GM19372 (cell line): ENCODE data around the gene DCLK1.

Experiments used
- ATAC-seq: cut with Tn5 transposase; IDR thresholded peaks from one replicate; pipeline ENCODE4 v1.9.1; 2021; ENCODE audit warnings: mild to moderate bottlenecking, low read depth, moderate library complexity; ENCODE audit not compliant: unreplicated experiment

The DCLK1 gene

GRCh38 chr13:36057041-36057440 is 74.1 kb downstream of the DCLK1 start:
- ATAC-seq, result no peak

DNA sequence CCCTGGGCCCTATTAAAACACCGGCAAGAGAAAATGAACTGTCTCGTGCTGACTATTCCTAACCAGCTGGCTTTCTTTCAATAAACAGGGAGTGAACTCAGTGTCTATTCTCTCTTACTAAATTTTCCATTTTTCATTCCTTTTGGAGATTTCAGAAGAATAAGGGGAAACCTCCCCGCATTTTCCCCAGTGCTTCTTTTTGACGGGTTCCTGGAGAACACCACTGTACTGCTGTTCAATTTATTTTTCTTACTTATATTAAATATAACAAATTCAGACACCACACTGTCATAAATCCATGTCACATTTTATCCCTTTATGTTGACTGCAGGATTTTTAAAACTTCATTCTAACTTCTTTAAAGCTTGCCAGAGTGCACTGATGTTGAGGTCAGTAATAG is 75.8 kb downstream of the DCLK1 start:
- no peak for ATAC-seq

GRCh38 chr13:36054041-36054440 is 77.1 kb downstream of the DCLK1 start:
- ATAC-seq, result no peak

DNA sequence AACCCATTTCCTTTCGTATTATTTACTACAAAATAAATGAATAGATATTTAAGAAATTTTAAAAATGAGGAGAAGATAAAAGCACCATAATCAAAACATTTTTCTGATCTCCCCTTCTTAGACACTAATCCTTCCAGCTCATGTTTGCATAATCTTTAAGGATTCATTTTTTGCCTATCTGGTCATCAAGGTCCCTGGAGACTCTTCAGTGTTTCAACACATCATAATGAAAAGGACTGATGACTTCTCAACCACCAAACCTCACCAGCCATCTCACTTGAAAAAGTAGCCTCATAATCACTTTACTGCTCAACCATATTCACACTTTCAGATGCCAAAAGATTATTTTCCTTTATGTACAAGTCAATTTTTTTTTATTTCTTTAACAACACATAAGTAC is 80.1 kb downstream of the DCLK1 start:
- ATAC-seq, result no peak

DNA sequence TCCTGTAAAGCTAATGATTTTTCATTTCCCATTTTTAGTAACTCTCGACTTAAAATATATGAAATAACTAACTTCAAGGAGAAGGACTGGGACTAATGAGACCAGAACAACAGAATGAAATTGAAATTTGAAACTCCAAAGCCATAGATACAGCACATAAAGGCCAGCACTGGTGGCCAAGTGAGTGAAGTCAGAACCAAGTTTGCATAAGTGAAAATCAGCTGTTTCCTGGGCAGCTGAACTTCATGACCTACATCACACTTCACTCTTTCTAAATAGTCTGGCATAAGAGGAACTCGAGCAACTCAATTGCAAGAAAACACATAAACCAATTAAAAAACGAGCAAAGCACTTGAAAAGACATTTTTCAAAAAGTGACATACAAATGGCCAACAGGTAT is 84.5 kb downstream of the DCLK1 start:
- no peak for ATAC-seq

DNA sequence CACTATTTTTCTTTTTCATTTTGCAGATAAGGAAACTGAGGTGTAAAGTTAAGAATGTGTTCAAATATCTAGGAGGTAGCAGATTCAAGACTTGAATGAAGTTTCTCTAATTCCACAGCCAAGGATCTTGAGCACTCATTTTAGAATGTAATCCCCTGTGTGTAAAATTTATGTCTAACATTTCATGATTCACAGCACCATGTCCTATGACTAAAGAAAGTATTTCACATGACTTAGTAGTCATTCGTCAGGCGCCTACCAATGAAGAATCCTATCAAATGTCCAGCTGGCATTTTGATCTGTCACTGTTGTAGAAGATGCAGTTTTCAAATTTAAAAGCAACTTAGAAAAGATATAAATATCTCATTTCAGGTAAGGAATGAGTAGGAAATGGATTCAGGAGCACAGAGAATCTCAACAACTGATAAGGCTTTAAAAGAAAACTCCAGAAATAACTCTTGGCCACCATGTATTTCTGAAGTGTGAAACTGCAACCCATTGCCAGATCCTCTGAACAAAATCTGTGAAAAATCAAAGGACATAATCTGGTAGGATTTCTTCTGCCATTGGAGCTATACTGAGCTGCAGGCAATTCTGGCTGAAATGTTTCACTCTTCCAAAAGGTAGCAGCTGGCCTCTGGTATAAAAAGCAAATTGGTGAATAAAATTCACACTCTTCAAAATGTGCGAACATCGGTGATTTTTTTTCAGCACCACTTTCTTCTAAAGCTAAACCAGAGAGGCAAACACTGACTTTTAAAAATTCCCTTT is 92.2 kb downstream of the DCLK1 start:
- no peak for ATAC-seq

GRCh38 chr13:36033035-36033434 is 98.1 kb downstream of the DCLK1 start:
- no peak for ATAC-seq

- ATAC-seq, result no peak
These were observed 99.7 kb downstream of the DCLK1 start for GRCh38 chr13:36031490-36031889.

DNA sequence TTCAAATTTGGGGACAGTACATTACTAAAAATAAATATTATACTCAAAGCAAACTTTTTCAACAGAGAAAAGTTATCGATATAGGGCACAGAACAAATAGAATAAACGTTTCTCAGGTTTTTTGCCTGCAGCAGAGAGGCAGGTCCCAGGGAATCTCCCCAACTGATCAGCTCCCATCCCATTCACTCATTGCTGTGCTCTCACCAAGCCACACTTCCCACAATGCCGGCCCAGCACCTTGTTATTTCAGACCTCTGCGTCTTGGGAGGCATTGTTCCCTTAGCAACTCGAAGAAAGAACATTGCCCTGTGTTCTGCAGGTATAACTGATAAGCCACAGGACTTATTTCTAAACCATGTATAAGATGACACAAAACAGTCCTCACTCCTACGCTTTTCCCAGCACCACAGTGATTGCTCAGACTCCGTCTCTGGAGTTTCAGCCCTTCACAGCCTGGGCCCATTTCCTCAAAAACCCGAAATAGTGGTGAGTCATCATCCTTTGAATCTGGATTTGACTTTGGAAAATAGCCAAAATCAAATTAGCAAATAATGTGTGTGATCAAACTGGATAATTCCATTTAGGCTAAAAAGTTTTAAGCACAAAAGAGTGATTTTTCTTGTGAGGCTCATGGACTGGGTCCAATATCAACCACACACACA is 100.4 kb downstream of the DCLK1 start:
- no peak for ATAC-seq

DNA sequence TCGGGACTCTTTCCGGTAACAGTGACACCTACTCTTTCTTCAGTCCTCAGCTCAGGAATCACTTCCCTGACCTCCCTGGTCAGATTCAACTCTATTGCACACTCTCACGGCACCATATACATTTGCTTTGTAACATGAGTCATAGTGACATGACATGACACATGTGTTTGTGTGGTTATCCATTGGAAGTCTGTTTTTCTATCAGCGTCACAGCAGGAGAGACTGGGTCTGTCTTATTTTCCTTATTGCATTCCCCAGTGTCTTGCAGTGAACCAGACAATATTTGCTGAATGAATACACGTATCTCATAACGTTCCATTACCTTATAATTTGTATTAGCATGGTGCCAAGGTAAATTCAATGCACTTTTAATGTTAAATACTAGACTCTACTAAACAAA is 102.0 kb downstream of the DCLK1 start:
- no peak for ATAC-seq

- no peak for ATAC-seq
These were observed 102.7 kb downstream of the DCLK1 start for GRCh38 chr13:36028359-36029025.

GRCh38 chr13:36026531-36026930 is 104.7 kb downstream of the DCLK1 start:
- no peak for ATAC-seq

GRCh38 chr13:36014763-36015162 is 116.4 kb downstream of the DCLK1 start:
- no peak for ATAC-seq

DNA sequence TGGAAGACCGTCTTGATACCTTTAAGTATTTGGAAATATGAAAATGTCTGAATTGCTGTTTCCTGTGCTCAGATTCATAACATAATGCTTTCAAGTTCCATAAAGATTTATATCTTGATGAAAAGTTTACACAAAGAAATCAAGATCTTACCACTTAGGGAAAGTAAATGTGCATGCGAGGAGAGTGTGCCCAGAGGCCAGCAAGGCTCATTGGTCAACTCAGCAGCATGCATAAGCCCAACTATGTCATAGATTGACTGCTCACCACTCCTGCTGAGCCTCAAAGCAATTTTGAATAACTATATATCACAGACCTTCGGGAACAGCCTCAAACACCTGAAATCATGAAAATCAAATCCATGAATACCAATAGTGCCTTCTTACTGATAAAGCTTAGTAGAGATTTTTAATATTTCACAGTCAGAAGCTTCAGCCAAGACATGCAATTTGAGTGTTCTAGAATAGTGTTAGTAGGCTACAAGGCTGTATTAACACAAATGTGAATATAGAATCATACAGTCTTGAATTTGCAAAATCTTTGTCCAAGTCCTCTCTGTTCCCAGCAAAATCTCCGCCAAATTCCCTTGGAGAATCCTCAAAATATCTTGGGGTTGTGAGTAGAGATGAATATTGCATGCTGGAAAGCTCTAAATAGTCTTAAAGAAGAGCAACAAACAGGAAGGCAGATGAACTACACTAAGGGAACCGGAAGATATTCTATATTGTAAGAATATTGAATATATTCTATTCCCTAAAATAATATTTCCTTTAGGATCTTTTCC is 124.1 kb downstream of the DCLK1 start:
- no peak for ATAC-seq

- ATAC-seq, result no peak
These were observed 124.8 kb downstream of the DCLK1 start for GRCh38 chr13:36006347-36006746.

DNA sequence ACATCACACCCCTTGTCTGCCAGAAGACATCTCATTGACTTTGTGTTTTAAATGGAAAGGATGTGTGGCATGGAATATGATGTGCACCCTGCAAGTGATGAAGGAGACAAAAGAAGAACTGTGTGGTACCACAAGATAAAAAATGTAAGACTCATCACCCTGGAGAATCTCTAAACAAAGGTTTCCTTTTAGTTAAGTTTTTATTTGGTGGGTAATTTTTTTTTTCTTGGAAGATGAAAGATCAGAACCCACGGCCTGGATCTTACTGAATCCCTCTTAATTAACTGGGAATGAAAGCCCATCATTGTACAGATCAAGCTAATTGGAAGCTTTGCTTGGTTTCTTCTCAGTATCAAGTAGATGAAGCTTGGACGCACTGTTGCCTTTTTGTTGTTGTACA is 129.6 kb downstream of the DCLK1 start:
- ATAC-seq, result no peak

DNA sequence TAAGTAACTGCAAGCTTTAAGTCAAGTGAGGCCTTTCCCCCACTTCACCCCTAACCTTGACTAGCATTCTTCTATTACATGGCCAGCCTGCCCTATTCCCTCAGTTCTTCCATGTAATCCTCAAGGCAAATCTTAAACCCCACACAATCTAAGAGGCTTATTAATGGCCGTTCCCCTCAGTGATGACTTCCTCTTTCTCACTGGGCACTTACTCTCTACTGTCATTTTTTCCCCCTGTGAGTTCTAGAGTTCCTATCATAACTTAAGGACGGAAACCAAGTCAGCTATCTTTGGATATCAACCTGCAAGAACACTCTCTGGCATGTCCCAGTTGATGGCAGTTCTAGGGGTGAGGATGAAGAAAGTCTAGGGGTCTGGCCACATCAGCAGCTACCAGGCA is 131.2 kb downstream of the DCLK1 start:
- ATAC-seq, result no peak

- ATAC-seq, result no peak
These were observed 134.8 kb downstream of the DCLK1 start for GRCh38 chr13:35996360-35996759.

- ATAC-seq, result no peak
These were observed 136.0 kb downstream of the DCLK1 start for GRCh38 chr13:35995136-35995535.

DNA sequence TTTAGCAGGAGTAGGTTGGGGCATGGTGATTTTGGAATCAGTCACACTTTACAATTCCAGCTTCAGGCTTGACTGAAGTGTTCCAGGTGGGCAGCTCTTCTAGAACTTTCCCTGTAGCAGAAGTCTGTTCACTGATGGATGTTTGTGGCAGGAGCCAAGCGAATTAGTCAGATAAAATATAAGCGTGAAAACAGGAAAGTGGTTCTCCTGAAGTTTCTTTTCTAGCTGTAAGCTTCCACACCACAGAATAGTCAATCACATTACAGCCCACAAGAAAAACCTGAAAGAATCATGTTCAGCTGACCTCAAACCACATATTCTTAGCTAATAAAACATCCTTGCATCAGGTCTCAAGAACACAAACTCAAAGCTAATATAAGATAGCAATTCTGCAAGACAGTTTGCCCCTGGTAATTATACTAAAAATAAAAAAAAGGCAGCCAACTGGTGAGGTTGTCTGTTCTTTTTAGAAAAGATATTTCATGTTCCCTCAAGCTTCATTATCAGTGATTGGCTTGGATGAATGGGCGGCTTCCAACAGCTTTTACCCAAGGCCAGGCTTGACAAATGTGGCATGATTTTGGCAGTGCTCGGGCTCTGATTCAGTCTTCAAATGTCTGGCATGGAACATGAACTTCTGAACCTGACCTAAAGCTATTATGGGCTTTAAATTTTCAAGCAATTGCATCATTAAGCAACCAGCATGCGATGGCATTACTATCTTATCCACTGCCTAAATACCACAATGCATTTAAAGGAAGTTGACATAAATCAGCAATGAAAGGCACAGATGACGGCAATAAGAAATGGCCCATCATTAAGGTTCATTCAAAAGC is 136.8 kb downstream of the DCLK1 start:
- ATAC-seq, result no peak
